ENCODE results near the gene EFR3B.
"Not testable (repeated sequence)": the region's sequence is repeated elsewhere in the genome, so short reads cannot be mapped to it uniquely, and the experiment has no call there.

EFR3B gene

GRCh38 chr2:25146896-25147295 lies 105.0 kb downstream of the EFR3B start:
- DNase-seq (ENCODE audit: low spot score) (no peak), FAIRE-seq (no peak)

GRCh38 chr2:25149646-25150045 lies 107.8 kb downstream of the EFR3B start:
- DNase-seq (ENCODE audit: low spot score): no peak
- FAIRE-seq: no peak

- DNase-seq (ENCODE audit: low spot score); FAIRE-seq: not testable (repeated sequence)
Measured at GRCh38 chr2:25150993-25151392, 109.1 kb downstream of the EFR3B start.

- DNase-seq (ENCODE audit: low spot score) (no peak), FAIRE-seq (no peak)
Measured at GRCh38 chr2:25151718-25152117, 109.8 kb downstream of the EFR3B start.

- no peak for FAIRE-seq
Measured at GRCh38 chr2:25155401-25155800, 113.5 kb downstream of the EFR3B start.

GRCh38 chr2:25158096-25158852 lies 116.4 kb downstream of the EFR3B start:
- FAIRE-seq (no peak), DNase-seq (ENCODE audit: low spot score) (no peak)

More at GRCh38 chr2:25155401-25155800, 113.5 kb downstream of the EFR3B start:
- no peak for DNase-seq (ENCODE audit: low spot score)

GRCh38 chr2:25159949-25160348 lies 118.1 kb downstream of the EFR3B start:
- FAIRE-seq (no peak), DNase-seq (ENCODE audit: low spot score) (no peak)

GRCh38 chr2:25160376-25160775 lies 118.5 kb downstream of the EFR3B start:
- FAIRE-seq: no peak
- DNase-seq (ENCODE audit: low spot score): no peak

GRCh38 chr2:25161055-25161781 lies 119.3 kb downstream of the EFR3B start:
- no peak for DNase-seq (ENCODE audit: low spot score)
- FAIRE-seq: no peak

GRCh38 chr2:25162061-25162460 lies 120.2 kb downstream of the EFR3B start:
- FAIRE-seq; DNase-seq (ENCODE audit: low spot score): not testable (repeated sequence)

- FAIRE-seq: no peak
- no peak for DNase-seq (ENCODE audit: low spot score)
Measured at GRCh38 chr2:25164561-25164960, 122.7 kb downstream of the EFR3B start.

- DNase-seq (ENCODE audit: low spot score): no peak
- FAIRE-seq: no peak
Measured at GRCh38 chr2:25165992-25166875, 124.4 kb downstream of the EFR3B start.

GRCh38 chr2:25168256-25169072 lies 126.6 kb downstream of the EFR3B start, which contains the start of gene POMC:
Gene POMC, minus strand, starts transcription at chr2:25168580. Its CDS starts 3,808 bp downstream, at chr2:25164772.
- DNase-seq (ENCODE audit: low spot score) (no peak), FAIRE-seq (no peak)

GRCh38 chr2:25169073-25169470 lies 127.2 kb downstream of the EFR3B start:
- FAIRE-seq (no peak), DNase-seq (ENCODE audit: low spot score) (no peak)

- DNase-seq (ENCODE audit: low spot score): no peak
- FAIRE-seq: no peak
Measured at GRCh38 chr2:25170888-25171287, 129.0 kb downstream of the EFR3B start.

GRCh38 chr2:25173719-25174118 lies 131.8 kb downstream of the EFR3B start:
- FAIRE-seq: no peak
- no peak for DNase-seq (ENCODE audit: low spot score)

GRCh38 chr2:25174192-25174861 lies 132.5 kb downstream of the EFR3B start:
- DNase-seq (ENCODE audit: low spot score): no peak
- no peak for FAIRE-seq

- FAIRE-seq (no peak), DNase-seq (ENCODE audit: low spot score) (no peak)
Measured at GRCh38 chr2:25176138-25176537, 134.3 kb downstream of the EFR3B start.

GRCh38 chr2:25176541-25177181 lies 134.8 kb downstream of the EFR3B start:
- no peak for FAIRE-seq
- no peak for DNase-seq (ENCODE audit: low spot score)

- no peak for FAIRE-seq
- no peak for DNase-seq (ENCODE audit: low spot score)
Measured at GRCh38 chr2:25177211-25177611, 135.3 kb downstream of the EFR3B start.

All from RCC 7860 (cell line).